Metanephros (tissue), 1 donor: ENCODE measurements around the gene MTFR2. TPM values are rescaled to one million over a fixed set of nuclear protein-coding genes. Genes with fewer than 3 reads are reported as not detected.

ENCODE experiments used
- total RNA-seq: library from RNA; depleted of rRNA; stranded (reverse); fragments of >200 nt; gene quantifications from one replicate; pipeline ENCODE4 v1.2.3, GENCODE V29; 2014

MTFR2 gene
- 0.53 TPM for total RNA-seq

GRCh38 chr6:136249811-136250685 is at the start of gene MTFR2:
TSS of gene MTFR2 (minus strand) at chr6:136250311. CDS start at chr6:136249099, 1,212 bp downstream.

GRCh38 chr6:136289579-136290409 is 39.7 kb upstream of the MTFR2 start, which contains the start of gene BCLAF1:
TSS of gene BCLAF1 (minus strand) at chr6:136289846. CDS start at chr6:136279866, 9,980 bp downstream.

Other genes starting within 250 kb of the MTFR2 start
- 139 TPM for gene BCLAF1, start 39.5 kb upstream of the MTFR2 start, total RNA-seq